Measurements from ENCODE around the gene CLTA.

GRCh38 chr9:36193023-36193422 is 2.3 kb downstream of the CLTA start:
- TF ChIP-seq CTCF (IDR thresholded peaks at IDR 0.05) (no peak), KDM1A (IDR thresholded peaks at IDR 0.05; ENCODE audit: low read depth) (no peak), RAD21 (conservative IDR thresholded peaks at IDR 0.05 in 1 of 2, IDR thresholded peaks at IDR 0.05 in 1 of 2) (no peak)

All from A549 (cell line).